PFSK-1 (cell line): ENCODE data around the gene FAT1.

Source experiments
- FOXP2 ChIP-seq: optimal IDR thresholded peaks from 2 replicates; pipeline ENCODE3; 2011; ENCODE audit warnings: borderline replicate concordance, control low read depth, inconsistent platforms; ENCODE audit not compliant: insufficient read depth; ENCODE audit errors: extremely low read length, extremely low read depth
- POLR2AphosphoS5 ChIP-seq: IDR thresholded peaks from 2 replicates; pipeline ENCODE4 v1.6.1; 2012; ENCODE audit warnings: low read depth, mild to moderate bottlenecking, control low read depth, low read length, moderate library complexity
- REST ChIP-seq, 2 experiments: IDR thresholded peaks; 2 replicates each; pipeline versions ENCODE4 v1.6.1 to v1.8.0; 2011 to 2012; ENCODE audit warnings: low read depth in 2 of 2, low read length in 2 of 2, control low read depth in 1 of 2, inconsistent platforms in 1 of 2, mild to moderate bottlenecking in 1 of 2, moderate library complexity in 1 of 2; ENCODE audit not compliant: insufficient read depth in 1 of 2
- SIN3A ChIP-seq: IDR thresholded peaks from 2 replicates; pipeline ENCODE4 v1.6.1; 2012; ENCODE audit warnings: mild to moderate bottlenecking, low read length, moderate library complexity, borderline replicate concordance; ENCODE audit not compliant: insufficient read depth
- TAF1 ChIP-seq: IDR thresholded peaks from 2 replicates; pipeline ENCODE4 v1.6.1; 2012; ENCODE audit warnings: low read length, control low read depth, borderline replicate concordance; ENCODE audit not compliant: insufficient read depth

Gene FAT1

GRCh38 chr4:186736466-186736865 is 12.8 kb upstream of the FAT1 start:
- TF ChIP-seq REST (IDR thresholded peaks at IDR 0.05; ENCODE audit: insufficient read depth in 1 of 2, low read depth in 2 of 2, low read length in 2 of 2) (no peak), FOXP2 (no peak), SIN3A (no peak)

- TF ChIP-seq FOXP2 (no peak), REST (IDR thresholded peaks at IDR 0.05; ENCODE audit: insufficient read depth in 1 of 2, low read depth in 2 of 2, low read length in 2 of 2) (no peak), POLR2AphosphoS5 (no peak), TAF1 (no peak), SIN3A (no peak)
Observed at GRCh38 chr4:186734251-186734650, 10.6 kb upstream of the FAT1 start.

- TF ChIP-seq TAF1 (no peak), POLR2AphosphoS5 (no peak), REST (IDR thresholded peaks at IDR 0.05; ENCODE audit: insufficient read depth in 1 of 2, low read depth in 2 of 2, low read length in 2 of 2) (no peak), FOXP2 (no peak), SIN3A (no peak)
Observed at GRCh38 chr4:186733778-186734177, 10.1 kb upstream of the FAT1 start.

- no peak for TF ChIP-seq POLR2AphosphoS5
- TF ChIP-seq SIN3A: no peak
- TF ChIP-seq FOXP2: no peak
- no peak for TF ChIP-seq TAF1
- TF ChIP-seq REST (IDR thresholded peaks at IDR 0.05; ENCODE audit: insufficient read depth in 1 of 2, low read depth in 2 of 2, low read length in 2 of 2): no peak
Observed at GRCh38 chr4:186730621-186731020, 7.0 kb upstream of the FAT1 start.

- TF ChIP-seq POLR2AphosphoS5: no peak
- TF ChIP-seq SIN3A: no peak
- no peak for TF ChIP-seq TAF1
- TF ChIP-seq REST (IDR thresholded peaks at IDR 0.05; ENCODE audit: insufficient read depth in 1 of 2, low read depth in 2 of 2, low read length in 2 of 2): no peak
- TF ChIP-seq FOXP2: no peak
Observed at GRCh38 chr4:186729856-186730255, 6.2 kb upstream of the FAT1 start.
